ENCODE results near the gene BICD1. TPM values are rescaled to one million over a fixed set of nuclear protein-coding genes. Genes with fewer than 3 reads are reported as not detected.

The BICD1 gene
- polyA plus RNA-seq, 1 experiment, result 20.1 TPM

- no peak overlapping the region for H3K27ac ChIP-seq (ENCODE audit: low read depth, low read length)
- no peaks in the 10 kb centered on the region for H3K9me3 ChIP-seq (ENCODE audit: control insufficient read depth, insufficient read depth, low read length)
- POLR2A ChIA-PET, result no interaction called here
- TF ChIP-seq CTCF (IDR thresholded peaks at IDR 0.05; ENCODE audit: low read depth, low read length), result no peak
- CTCF ChIA-PET, result interaction anchor here (0.5 to 3.2 kb wide), 2 partner anchors 14 to 278 kb away, joined by 6 to 10 read pairs; no protein-coding TSS in a partner anchor
- H3K4me3 ChIP-seq (ENCODE audit: low read depth, low read length), result no peak overlapping the region
- H3K27me3 ChIP-seq (ENCODE audit: control insufficient read depth, insufficient read depth, low read length), result no peaks in the 10 kb centered on the region
- no peak for DNase-seq (ENCODE audit: low read depth, low spot score)
Observed at GRCh38 chr12:32379667-32380066, 273.0 kb downstream of the BICD1 start.

- Histone ChIP-seq H3K9me3 (ENCODE audit: control insufficient read depth, insufficient read depth, low read length) (no peaks in the 10 kb centered on the region), H3K27ac (ENCODE audit: low read depth, low read length) (no peak overlapping the region), H3K4me3 (ENCODE audit: low read depth, low read length) (no peak overlapping the region), H3K27me3 (ENCODE audit: control insufficient read depth, insufficient read depth, low read length) (no peaks in the 10 kb centered on the region)
- no peak for DNase-seq (ENCODE audit: low read depth, low spot score)
- no peak for TF ChIP-seq CTCF (IDR thresholded peaks at IDR 0.05; ENCODE audit: low read depth, low read length)
- CTCF ChIA-PET, result interaction anchor here (1.1 to 4.3 kb wide), 2 partner anchors 17 to 290 kb away, joined by 4 to 15 read pairs; no protein-coding TSS in a partner anchor
- POLR2A ChIA-PET, result no interaction called here
Observed at GRCh38 chr12:32382226-32382625, 275.6 kb downstream of the BICD1 start.

GRCh38 chr12:32390572-32391219 is 284.0 kb downstream of the BICD1 start:
- peak overlapping the region; percentile 40; the same call in 1 of the 2 replicates for H3K4me3 ChIP-seq (ENCODE audit: low read depth, low read length)
- no peak for TF ChIP-seq CTCF (IDR thresholded peaks at IDR 0.05; ENCODE audit: low read depth, low read length)
- H3K27ac ChIP-seq (ENCODE audit: low read depth, low read length), result no peak overlapping the region
- no peaks in the 10 kb centered on the region for H3K27me3 ChIP-seq (ENCODE audit: control insufficient read depth, insufficient read depth, low read length)
- POLR2A ChIA-PET, result no interaction called here
- no peak for DNase-seq (ENCODE audit: low read depth, low spot score)
- H3K9me3 ChIP-seq (ENCODE audit: control insufficient read depth, insufficient read depth, low read length), result peaks cover 10% of the 10 kb centered on the region
- CTCF ChIA-PET, result interaction anchor here (0.6 kb wide), 1 partner anchor 13 kb away, joined by 5 read pairs; no protein-coding TSS in a partner anchor

GRCh38 chr12:32395026-32395425 is 288.4 kb downstream of the BICD1 start:
- ChIA-PET POLR2A (no interaction called here), CTCF (interaction anchor here (0.9 to 1.3 kb wide), 2 partner anchors 29 to 277 kb away, joined by 3 to 8 read pairs; no protein-coding TSS in a partner anchor)
- no peak for TF ChIP-seq CTCF (IDR thresholded peaks at IDR 0.05; ENCODE audit: low read depth, low read length)
- peaks cover 13% of the 10 kb centered on the region for H3K27me3 ChIP-seq (ENCODE audit: control insufficient read depth, insufficient read depth, low read length)
- H3K9me3 ChIP-seq (ENCODE audit: control insufficient read depth, insufficient read depth, low read length), result peaks cover 7% of the 10 kb centered on the region
- H3K27ac ChIP-seq (ENCODE audit: low read depth, low read length), result no peak overlapping the region
- H3K4me3 ChIP-seq (ENCODE audit: low read depth, low read length), result no peak overlapping the region
- DNase-seq (ENCODE audit: low read depth, low spot score), result no peak

GRCh38 chr12:32397696-32398095 is 291.0 kb downstream of the BICD1 start:
- peaks cover 28% of the 10 kb centered on the region for H3K27me3 ChIP-seq (ENCODE audit: control insufficient read depth, insufficient read depth, low read length)
- no peaks in the 10 kb centered on the region for H3K9me3 ChIP-seq (ENCODE audit: control insufficient read depth, insufficient read depth, low read length)
- no peak overlapping the region for H3K4me3 ChIP-seq (ENCODE audit: low read depth, low read length)
- DNase-seq (ENCODE audit: low read depth, low spot score), result no peak
- no peak overlapping the region for H3K27ac ChIP-seq (ENCODE audit: low read depth, low read length)
- POLR2A ChIA-PET, result no interaction called here
- CTCF ChIA-PET, result no interaction called here
- no peak for TF ChIP-seq CTCF (IDR thresholded peaks at IDR 0.05; ENCODE audit: low read depth, low read length)
